ENCODE measurements around the gene NCOA1.
"Not testable (repeated sequence)": the region's sequence is repeated elsewhere in the genome, so short reads cannot be mapped to it uniquely, and the experiment has no call there.

NCOA1 gene

DNA sequence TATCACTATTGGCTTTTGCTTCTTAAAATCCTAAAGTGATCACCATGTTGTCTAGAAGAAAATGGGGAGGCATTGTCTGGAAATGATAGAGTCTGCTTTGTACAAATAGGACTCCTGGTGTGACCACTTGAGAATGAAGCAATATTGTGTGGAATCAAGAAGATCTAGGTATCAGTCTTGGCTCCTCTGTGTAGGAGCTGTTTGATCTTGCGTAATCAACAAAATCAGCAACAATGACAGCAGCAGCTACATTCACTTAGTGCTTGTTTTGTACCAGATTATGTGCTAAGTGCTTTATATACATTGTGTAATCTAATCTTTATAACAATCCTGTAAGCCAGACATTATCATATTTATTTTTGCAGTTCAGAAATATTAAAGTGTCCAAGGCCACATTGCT lies 17.8 kb downstream of the NCOA1 start:
- no peak for DNase-seq

DNA sequence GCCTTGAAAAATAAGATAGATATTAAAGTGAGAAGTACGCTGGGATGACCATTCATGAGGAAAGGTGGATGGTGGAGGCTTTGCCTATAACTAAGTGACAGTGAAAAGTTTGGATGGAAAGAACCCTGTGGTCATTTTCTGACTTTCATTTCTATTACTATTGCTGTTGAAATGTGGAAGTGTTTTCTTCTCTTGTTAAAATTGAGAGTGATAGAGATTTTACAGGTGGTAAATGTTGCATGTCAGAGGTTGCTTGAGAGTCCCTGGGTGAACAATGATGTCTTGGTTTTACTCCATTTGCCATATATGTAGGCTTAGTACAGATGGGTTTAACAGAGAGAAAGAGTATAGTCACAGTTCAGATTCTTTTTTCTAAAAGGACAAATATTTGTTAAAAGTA lies 18.4 kb downstream of the NCOA1 start:
- no peak for DNase-seq

DNA sequence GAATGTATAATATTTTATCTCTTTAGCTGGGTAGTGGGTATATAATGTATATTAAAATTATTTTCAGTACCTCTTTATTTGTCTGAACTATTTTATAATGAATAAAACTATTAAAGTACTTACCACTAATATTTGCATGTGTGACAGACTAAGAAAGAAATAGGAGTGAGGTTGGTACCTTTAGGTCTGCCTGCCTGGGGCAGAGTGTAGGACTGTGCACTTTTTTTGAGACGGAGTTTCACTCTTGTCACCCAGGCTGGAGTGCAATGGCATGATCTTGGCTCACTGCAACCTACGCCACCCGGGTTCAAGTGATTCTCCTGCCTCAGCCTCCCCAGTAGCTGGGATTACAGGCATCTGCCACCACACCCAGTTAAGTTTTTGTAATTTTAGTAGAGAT lies 18.8 kb downstream of the NCOA1 start:
- DNase-seq = no peak

- no peak for DNase-seq
These were observed 19.7 kb downstream of the NCOA1 start for GRCh38 chr2:24510771-24511170.

- no peak for DNase-seq
These were observed 20.1 kb downstream of the NCOA1 start for GRCh38 chr2:24511198-24511597.

- DNase-seq = no peak
These were observed 20.8 kb downstream of the NCOA1 start for GRCh38 chr2:24511894-24512293.

DNA sequence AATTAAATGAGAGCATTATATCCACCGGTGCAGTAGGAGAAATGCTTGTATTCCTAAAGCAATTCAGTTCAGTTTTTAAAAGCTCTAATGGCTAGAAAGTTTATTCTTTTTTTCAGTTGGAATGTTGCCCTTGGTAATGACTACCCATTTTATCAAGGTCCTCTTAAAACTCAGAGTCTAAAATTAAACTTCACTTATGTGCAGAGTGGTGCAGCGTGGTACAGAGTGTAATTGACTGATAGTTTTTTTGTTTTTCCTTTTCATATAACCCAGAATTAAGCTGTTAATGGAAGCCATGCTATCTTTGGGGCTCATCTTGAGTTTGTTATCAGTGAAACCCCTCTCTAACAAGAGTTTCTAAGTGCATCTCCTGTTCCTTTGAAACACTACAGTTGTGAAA lies 21.4 kb downstream of the NCOA1 start:
- no peak for DNase-seq

- no peak for DNase-seq
These were observed 21.8 kb downstream of the NCOA1 start for GRCh38 chr2:24512831-24513230.

GRCh38 chr2:24513281-24514071 lies 22.4 kb downstream of the NCOA1 start:
- no peak for DNase-seq

DNA sequence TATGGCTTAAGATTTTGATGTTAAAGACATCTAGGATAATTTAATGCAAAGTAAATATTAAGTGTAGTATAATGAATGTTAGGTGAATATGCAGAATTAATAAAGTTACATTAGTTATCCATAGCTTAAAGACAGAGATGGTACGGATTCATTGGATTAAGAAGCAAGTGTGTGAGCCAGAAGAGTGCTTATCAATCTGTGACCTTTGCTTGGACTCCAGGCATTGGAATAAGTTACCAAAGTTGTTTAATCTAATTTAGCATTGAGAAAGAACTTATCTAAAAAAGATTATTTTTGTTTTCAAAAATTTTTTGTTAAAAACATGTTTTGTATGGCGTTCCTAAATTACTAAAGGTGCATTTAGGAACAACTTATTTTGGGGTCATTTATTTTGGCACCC lies 23.8 kb downstream of the NCOA1 start:
- DNase-seq = no peak

DNA sequence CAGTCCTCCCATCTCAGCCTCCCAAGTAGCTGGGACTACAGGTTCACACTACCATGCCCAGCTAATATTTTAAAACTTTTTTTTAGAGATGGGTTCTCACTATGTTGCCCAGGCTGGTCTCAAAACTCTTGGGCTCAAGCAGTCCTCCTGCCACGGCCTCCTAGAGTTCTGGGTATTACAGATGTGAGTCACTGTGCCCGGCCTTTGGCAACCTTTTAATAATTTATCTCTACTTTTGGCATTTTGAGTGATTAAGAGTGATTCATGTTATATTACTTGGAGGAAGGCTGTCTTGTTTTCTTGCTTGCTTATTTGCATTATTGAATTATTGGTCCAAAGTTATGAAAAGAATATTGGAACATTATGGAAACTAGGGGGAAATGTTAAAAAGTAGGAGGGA lies 24.3 kb downstream of the NCOA1 start:
- no peak for DNase-seq

DNA sequence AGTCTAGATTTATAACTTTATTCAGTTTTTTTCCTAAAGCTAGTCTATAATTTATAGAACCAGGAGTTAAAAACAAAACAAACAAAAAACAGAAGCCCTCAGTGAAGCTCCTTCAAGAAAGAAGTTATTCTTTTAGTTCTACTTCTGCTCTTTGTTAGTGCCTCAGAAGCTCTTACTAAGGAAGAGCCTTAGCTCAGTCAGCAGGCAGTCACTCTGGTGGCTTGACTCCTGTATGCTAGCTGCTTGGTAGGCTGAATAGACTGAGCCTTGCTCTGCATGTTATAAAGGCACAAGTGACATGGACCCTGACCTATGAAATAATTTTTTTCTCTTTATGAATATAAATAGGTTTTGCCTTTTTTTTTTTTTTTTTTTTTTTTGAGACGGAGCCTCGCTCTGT lies 24.8 kb downstream of the NCOA1 start:
- no peak for DNase-seq

GRCh38 chr2:24517247-24517646 lies 26.2 kb downstream of the NCOA1 start:
- DNase-seq = no peak

DNA sequence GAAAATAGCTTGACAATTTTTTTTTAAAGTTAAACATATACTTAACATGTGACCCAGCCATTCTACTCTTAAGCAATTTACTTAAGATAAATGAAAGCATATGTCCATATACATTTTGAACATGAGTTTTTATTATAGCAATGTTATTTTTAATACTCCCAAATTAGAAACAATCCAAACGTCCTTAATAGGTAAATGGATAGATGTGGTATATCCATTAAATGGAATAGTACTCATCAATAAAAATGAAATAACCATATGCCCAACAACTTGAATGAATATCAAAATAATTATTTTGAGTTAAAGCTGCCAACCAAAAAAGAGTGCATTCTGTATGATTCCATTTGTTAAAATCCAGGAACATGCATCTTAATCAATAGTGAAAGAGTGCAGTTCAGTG lies 29.1 kb downstream of the NCOA1 start:
- DNase-seq = no peak

DNA sequence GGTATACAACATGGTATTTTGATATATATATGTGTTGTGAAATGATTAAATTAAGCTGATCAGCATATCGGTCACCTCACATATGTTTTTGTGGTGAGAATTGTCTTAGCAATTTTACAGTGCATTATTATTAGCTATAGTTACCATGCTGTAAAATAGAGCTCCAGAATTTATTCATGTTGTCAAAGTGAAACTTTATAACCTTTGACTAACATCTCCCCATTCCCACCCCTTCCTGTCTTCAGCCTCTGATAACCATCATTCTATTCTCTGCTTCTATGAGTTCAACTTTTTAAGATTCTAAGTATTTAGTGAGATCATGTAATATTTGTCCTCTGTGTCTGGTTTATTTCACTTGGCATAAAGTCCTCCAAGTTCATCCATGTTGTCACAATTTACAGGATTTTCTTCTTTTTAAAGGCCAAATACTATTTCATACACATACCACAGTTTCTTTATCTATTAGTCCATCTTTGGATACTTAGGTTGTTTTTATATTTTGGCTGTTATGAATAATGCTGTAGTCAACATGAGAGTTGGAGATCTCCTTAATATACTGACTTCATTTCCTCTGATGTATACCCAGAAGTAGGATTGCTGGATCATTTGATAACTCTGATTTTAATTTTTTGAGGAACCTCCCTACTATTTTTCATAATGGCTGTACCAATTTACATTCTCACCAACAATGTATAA lies 30.3 kb downstream of the NCOA1 start:
- no peak for DNase-seq

DNA sequence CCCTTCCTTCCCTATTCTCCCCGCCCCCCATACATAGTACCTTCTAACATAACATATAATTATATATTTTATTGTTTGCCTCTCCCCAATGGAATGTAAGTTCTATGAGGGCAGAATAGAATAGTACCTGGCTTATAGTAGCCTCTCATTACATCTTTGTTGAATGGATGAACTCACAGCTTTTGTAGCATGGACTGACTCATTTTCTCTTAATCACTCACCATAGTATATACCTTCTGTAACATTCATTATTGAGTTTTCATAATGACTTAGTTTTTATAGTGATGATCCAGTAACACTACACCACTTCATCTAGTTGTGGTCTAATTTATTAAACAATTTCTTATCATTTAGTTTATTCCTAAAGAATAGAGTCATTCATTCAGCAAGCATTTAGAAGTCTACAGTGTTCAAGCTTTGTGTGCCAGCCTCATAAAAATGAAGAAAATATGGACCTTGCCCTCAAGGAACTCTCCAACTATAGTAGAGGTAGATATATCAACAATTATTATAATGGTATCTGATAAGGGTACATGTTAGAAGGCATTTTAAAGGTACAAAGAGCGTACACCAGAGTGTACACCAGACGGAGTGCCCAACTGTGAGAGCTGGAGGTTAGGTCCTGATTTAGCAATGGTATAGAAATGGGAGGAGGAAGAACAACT lies 31.1 kb downstream of the NCOA1 start:
- no peak for DNase-seq

DNA sequence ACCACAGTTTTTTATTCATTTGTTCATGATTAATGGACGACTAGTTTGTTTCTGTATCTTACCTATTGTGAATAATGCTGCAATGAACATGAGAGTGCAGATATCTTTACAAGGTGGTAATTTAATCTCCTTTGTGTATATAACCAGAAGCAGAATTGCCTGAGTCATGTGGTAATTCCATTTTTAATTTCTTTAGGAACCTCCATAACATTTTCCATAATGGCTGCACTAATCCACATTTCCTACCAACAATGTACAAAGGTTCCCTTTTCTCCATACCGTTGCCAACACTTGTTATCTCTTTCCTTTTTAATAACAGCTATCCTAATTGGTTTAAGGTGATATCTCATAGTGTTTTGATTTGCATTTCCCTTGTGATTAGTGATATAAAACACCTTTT lies 36.5 kb downstream of the NCOA1 start:
- no peak for DNase-seq

- no peak for DNase-seq
These were observed 39.7 kb downstream of the NCOA1 start for GRCh38 chr2:24530796-24531195.

DNA sequence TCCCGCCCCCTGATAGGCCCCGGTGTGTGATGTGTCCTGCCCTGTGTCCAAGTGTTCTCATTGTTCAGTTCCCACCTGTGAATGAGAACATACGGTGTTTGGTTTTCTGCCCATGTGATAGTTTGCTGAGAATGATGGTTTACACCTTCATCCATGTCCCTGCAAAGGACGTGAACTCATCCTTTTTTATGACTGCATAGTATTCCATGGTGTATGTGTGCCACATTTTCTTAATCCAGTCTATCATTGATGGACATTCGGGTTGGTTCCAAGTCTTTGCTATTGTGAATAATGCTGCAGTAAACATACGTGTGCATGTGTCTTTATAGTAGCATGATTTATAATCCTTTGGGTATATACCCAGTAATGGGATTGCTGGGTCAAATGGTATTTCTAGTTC lies 40.6 kb downstream of the NCOA1 start:
- not testable (repeated sequence) for DNase-seq

GRCh38 chr2:24532057-24532456 lies 41.0 kb downstream of the NCOA1 start:
- DNase-seq = not testable (repeated sequence)

- not testable (repeated sequence) for DNase-seq
These were observed 42.5 kb downstream of the NCOA1 start for GRCh38 chr2:24533574-24533973.

DNA sequence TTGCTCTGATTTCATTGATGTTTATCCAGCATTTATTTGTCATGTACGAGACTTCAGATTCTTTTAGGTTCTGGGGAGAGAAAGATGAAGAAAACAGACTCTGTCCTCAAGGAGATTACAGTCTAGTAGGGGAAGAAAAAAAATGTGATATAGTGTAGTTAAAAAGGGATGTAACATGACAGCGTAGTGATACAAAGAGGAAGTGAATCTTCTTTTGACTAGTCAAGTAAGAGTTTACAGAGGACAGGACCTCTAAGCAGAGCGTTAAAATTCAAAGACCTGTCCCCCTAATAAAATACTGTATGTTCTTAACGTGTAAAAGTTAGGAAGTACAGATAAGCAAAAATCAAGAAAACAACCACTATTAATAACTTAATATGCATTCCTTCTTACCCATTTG lies 47.7 kb downstream of the NCOA1 start:
- DNase-seq = no peak

DNA sequence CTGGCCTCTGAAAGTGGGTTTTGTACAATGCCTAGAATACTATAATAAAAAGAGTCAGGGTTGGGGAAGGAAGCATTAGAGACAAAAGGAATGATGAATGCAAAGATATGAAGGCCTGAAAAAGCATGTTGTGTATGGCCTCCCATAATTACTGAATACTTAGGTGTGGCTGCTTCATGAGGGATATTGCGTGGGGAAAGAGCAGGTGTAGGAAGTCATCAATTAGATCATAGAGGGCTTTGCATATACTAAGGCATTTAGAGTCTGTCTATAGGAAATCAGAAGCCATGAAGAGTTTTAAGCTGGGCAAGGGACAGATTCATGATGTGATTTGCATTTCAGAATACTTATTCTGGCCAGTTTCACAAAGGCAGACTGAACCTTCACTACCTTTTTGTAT lies 48.2 kb downstream of the NCOA1 start:
- DNase-seq = no peak

- no peak for DNase-seq
These were observed 49.0 kb downstream of the NCOA1 start for GRCh38 chr2:24540011-24540477.

Measured in activated naive CD4-positive, alpha-beta T cell (primary cell).